Forelimb muscle (tissue), 1 donor: ENCODE data around the gene CCR5AS.

Experiments used
- DNase-seq: peaks from one replicate; pipeline ENCODE4 v3.0.0-alpha.2; 2013; ENCODE audit warnings: low read depth

CCR5AS gene

GRCh38 chr3:46380471-46381221, 26.2 kb downstream of the CCR5AS start:
- no peak for DNase-seq

- no peak for DNase-seq
Observed at GRCh38 chr3:46378426-46378942, 28.4 kb downstream of the CCR5AS start.

GRCh38 chr3:46375814-46376213, 31.1 kb downstream of the CCR5AS start:
- DNase-seq: no peak

- DNase-seq: no peak
Observed at GRCh38 chr3:46375218-46375617, 31.6 kb downstream of the CCR5AS start.

GRCh38 chr3:46374755-46375154, 32.1 kb downstream of the CCR5AS start:
- DNase-seq: no peak

- no peak for DNase-seq
Observed at GRCh38 chr3:46372492-46373359, 34.1 kb downstream of the CCR5AS start.

GRCh38 chr3:46371519-46372340, 35.1 kb downstream of the CCR5AS start:
- no peak for DNase-seq

- no peak for DNase-seq
Observed at GRCh38 chr3:46370839-46371518, 35.9 kb downstream of the CCR5AS start, which contains the start of gene CCR5. CCR5 (plus strand) TSS chr3:46370946; CDS start chr3:46372903, 1,957 bp downstream.

GRCh38 chr3:46369675-46370132, 37.2 kb downstream of the CCR5AS start:
- no peak for DNase-seq

GRCh38 chr3:46369151-46369550, 37.7 kb downstream of the CCR5AS start:
- no peak for DNase-seq

GRCh38 chr3:46368569-46368968, 38.3 kb downstream of the CCR5AS start:
- no peak for DNase-seq

- no peak for DNase-seq
Observed at GRCh38 chr3:46367811-46368210, 39.1 kb downstream of the CCR5AS start.

GRCh38 chr3:46365737-46366524, 40.9 kb downstream of the CCR5AS start:
- DNase-seq: no peak

- no peak for DNase-seq
Observed at GRCh38 chr3:46365041-46365440, 41.8 kb downstream of the CCR5AS start.

- no peak for DNase-seq
Observed at GRCh38 chr3:46361408-46362283, 45.2 kb downstream of the CCR5AS start.

GRCh38 chr3:46360907-46361306, 46.0 kb downstream of the CCR5AS start:
- DNase-seq: no peak

GRCh38 chr3:46359733-46360493, 47.0 kb downstream of the CCR5AS start:
- DNase-seq: no peak

- DNase-seq: no peak
Observed at GRCh38 chr3:46358466-46358865, 48.4 kb downstream of the CCR5AS start.
